Upper lobe of left lung (tissue), 6 donors: ENCODE data around the gene PKIG. TPM values are rescaled to one million over a fixed set of nuclear protein-coding genes. Genes with fewer than 3 reads are reported as not detected.

Experiments
- ATAC-seq, 2 donors: fragments of 200-7000 bp; cut with Tn5 transposase; one replicate each; pipeline ENCODE4 v1.9.1; 2022; ENCODE audit warnings: mild to moderate bottlenecking in 2 of 2, moderate library complexity in 2 of 2; ENCODE audit not compliant: low FRiP score in 2 of 2
- DNase-seq, 2 donors: peaks; one replicate each; pipeline ENCODE4 v3.0.0-alpha.2; 2019 to 2020
- H3K27ac ChIP-seq, 4 donors: fragments of 200-600 bp; sonication (generic); one replicate each; pipeline ENCODE4 v1.5.1; 2016 to 2019
- H3K27me3 ChIP-seq, 4 donors: fragments of 200-600 bp; sonication (generic); one replicate each; pipeline ENCODE4 v1.5.1; 2017 to 2019
- H3K36me3 ChIP-seq, 4 donors: fragments of 200-600 bp; sonication (generic); one replicate each; pipeline ENCODE4 v1.5.1; 2016 to 2019
- H3K4me1 ChIP-seq, 4 donors: fragments of 200-600 bp; sonication (generic); one replicate each; pipeline ENCODE4 v1.5.1; 2018 to 2019
- H3K4me3 ChIP-seq, 4 donors: fragments of 200-600 bp; sonication (generic); one replicate each; pipeline ENCODE4 v1.5.1; 2017 to 2019; ENCODE audit warnings: mild to moderate bottlenecking in 2 of 4, moderate library complexity in 1 of 4
- H3K9me3 ChIP-seq, 4 donors: fragments of 200-600 bp; sonication (generic); one replicate each; pipeline ENCODE4 v1.5.1; 2018 to 2019
- CTCF ChIP-seq, 6 experiments: fragments of 450-650 bp in 4 of 6; fragments of 200-600 bp in 2 of 6; sonication (generic) in 2 of 6; IDR thresholded peaks; one replicate each; pipeline ENCODE4 v1.5.1; 2016 to 2019; ENCODE audit warnings: antibody characterized with exemption in 6 of 6
- EP300 ChIP-seq, 4 donors: sonication (generic); formaldehyde crosslinking; IDR thresholded peaks; one replicate each; pipeline ENCODE4 v1.5.1; 2017; ENCODE audit warnings: antibody characterized with exemption in 4 of 4, control low read depth in 2 of 4
- POLR2A ChIP-seq, 4 donors: fragments of 450-650 bp; IDR thresholded peaks; one replicate each; pipeline ENCODE4 v1.5.1; 2016 to 2017; ENCODE audit warnings: antibody characterized with exemption in 4 of 4, mild to moderate bottlenecking in 2 of 4
- POLR2AphosphoS5 ChIP-seq, 2 donors: sonication (generic); formaldehyde crosslinking; IDR thresholded peaks; one replicate each; pipeline ENCODE4 v1.5.1; 2017; ENCODE audit warnings: antibody characterized with exemption in 2 of 2
- WGBS, 2 donors: methylation state at CpG; one replicate each; pipeline ENCODE4 v1.1.5; 2017 to 2018; 5-methylcytosine and 5-hydroxymethylcytosine counted together
- total RNA-seq, 6 donors: library from RNA; depleted of rRNA in 4 of 6; stranded (reverse); fragments of >200 nt in 4 of 6; gene quantifications; one replicate each; pipeline versions ENCODE4 v1.1.0 to v1.2.1, GENCODE V29; 2016 to 2021
- donor health status: DM: no; HTN: no; CAD: no; lungs with moderate emphysema.
- donor health status: DM: no; HTN: yes; CAD: no; lungs with severe emphysema.

PKIG gene
- total RNA-seq, 6 donors from 2014 or later, result 46.1 to 91.5 (median 67.8) TPM

GRCh38 chr20:44589537-44589936, 7.2 kb downstream of the PKIG start:
- no peak overlapping the region for H3K4me3 ChIP-seq
- TF ChIP-seq POLR2AphosphoS5 (IDR thresholded peaks at IDR 0.05), result no peak
- no peak for TF ChIP-seq CTCF (IDR thresholded peaks at IDR 0.05)
- peaks cover 23 to 29% (median 26%) of the 10 kb centered on the region in 4 donors for H3K4me1 ChIP-seq

DNA sequence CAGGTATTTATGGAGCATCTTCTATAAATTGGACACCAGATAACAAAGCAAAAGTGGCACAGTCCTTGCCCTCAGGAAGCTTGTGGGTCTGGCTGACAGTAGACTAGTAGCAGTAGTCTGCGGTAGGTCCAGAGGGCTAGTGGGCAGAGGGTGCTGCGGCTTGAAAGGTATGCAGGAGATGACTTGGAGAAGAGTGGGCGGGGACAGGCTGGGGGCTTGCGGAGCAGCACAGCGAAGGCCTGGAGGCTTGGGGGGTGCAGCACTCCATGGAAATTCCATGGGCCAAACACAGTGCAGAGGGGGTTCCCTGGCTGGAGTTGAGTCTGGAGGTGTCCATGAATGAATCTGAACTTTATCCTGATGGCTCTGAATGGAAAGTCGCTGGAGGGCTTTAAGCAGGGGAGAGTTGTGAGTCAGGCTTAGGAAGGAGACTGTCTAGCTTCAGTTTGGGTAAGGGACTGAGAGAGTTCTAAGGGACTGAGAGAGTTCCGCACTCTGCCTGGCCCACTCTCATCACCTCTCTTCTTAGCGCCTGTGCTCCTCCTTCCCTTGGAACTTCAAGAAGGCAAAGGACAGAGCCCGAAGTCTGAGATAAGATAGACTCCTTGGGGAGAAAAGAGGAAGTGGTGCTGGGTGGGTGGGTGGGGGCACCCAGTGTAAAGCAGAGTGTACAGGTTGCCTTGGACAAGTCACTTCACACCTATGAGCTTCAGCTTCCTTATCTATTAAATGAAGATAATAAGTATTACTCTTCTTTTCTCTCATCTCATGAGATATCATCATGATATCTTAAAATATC, 8.8 kb downstream of the PKIG start:
- no peaks in the 10 kb centered on the region for H3K9me3 ChIP-seq
- ATAC-seq (no peak), DNase-seq (no peak)
- peaks cover 25 to 35% (median 28%) of the 10 kb centered on the region in 4 donors for H3K4me1 ChIP-seq
- H3K27me3 ChIP-seq, result no peaks in the 10 kb centered on the region
- no peak overlapping the region for H3K4me3 ChIP-seq
- peaks cover 0 to 24% (median 9%) of the 10 kb centered on the region in 4 donors for H3K36me3 ChIP-seq
- H3K27ac ChIP-seq, result peak overlapping the region in 1 of 4 donors; percentile 8
- no peak for TF ChIP-seq EP300 (IDR thresholded peaks at IDR 0.05)
- 87 to 93% methylated on average over 9 of the region's 9 CpGs for WGBS, 2 donors

More at GRCh38 chr20:44589537-44589936, 7.2 kb downstream of the PKIG start:
- 82 to 86% methylated on average over 4 of the region's 4 CpGs for WGBS, 2 donors
- H3K27ac ChIP-seq, result no peak overlapping the region
- H3K9me3 ChIP-seq, result no peaks in the 10 kb centered on the region
- DNase-seq (no peak), ATAC-seq (no peak)
- no peaks in the 10 kb centered on the region for H3K27me3 ChIP-seq
- H3K36me3 ChIP-seq, result peaks cover 0 to 24% (median 9%) of the 10 kb centered on the region in 4 donors

DNA sequence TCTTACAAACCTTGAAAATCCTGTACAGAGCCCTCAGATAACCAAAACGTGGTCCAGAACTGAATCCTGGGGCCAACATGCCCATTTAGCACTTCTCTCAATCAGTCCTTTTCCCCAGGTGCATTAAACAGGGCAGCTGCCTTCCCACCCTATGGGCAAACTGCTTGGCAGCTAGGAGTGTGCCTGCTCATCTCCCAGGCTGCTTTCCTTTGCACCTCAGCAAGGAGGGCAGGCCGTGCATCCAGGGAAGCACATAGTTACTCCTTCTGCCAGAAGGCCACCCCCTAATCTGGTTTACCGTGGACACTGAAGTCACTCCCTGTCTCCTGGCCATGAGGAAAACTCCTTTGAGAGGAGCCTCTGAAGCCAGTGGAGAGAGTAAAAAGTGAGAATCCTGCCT, 10.0 kb downstream of the PKIG start:
- H3K27ac ChIP-seq, result peak overlapping the region in 3 of 4 donors; percentile 8 to 41 (median 21)
- WGBS, 2 donors, result 72 to 85% methylated on average over 3 of the region's 3 CpGs
- ATAC-seq, result no peak
- DNase-seq, result no peak
- H3K27me3 ChIP-seq, result no peaks in the 10 kb centered on the region
- peaks cover 28 to 41% (median 32%) of the 10 kb centered on the region in 4 donors for H3K4me1 ChIP-seq
- H3K9me3 ChIP-seq, result no peaks in the 10 kb centered on the region
- no peak for TF ChIP-seq EP300 (IDR thresholded peaks at IDR 0.05)
- no peak for TF ChIP-seq CTCF (IDR thresholded peaks at IDR 0.05)
- TF ChIP-seq POLR2AphosphoS5 (IDR thresholded peaks at IDR 0.05), result no peak
- TF ChIP-seq POLR2A (IDR thresholded peaks at IDR 0.05), result no peak
- H3K36me3 ChIP-seq, result peaks cover 0 to 29% (median 9%) of the 10 kb centered on the region in 4 donors
- no peak overlapping the region for H3K4me3 ChIP-seq

DNA sequence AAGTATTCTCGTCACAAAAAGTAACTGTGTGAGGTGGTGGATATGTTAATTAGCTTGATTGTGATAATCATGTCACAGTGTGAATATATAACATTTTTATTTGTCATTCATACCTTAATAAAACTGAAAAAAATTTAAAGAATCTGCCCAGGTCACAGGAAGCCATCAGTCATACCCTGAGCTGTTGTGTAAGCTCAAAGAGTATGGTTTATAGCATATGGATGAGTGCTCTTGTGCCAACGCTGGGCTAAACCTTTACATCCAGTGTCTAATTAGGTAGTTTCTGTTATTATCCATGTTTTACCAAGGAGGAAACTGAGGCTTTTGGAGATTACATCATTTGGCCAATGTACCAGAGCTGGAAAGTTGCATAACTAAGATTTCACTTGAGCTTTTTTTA, 11.4 kb downstream of the PKIG start:
- no peaks in the 10 kb centered on the region for H3K27me3 ChIP-seq
- no peak overlapping the region for H3K4me3 ChIP-seq
- H3K36me3 ChIP-seq, result peaks cover 0 to 29% (median 9%) of the 10 kb centered on the region in 4 donors
- peaks cover 40 to 49% (median 42%) of the 10 kb centered on the region in 4 donors for H3K4me1 ChIP-seq
- ATAC-seq (no peak), DNase-seq (no peak)
- peak overlapping the region in 2 of 4 donors; percentile 67 to 85 for H3K27ac ChIP-seq
- TF ChIP-seq EP300 (IDR thresholded peaks at IDR 0.05) (no peak), POLR2A (IDR thresholded peaks at IDR 0.05) (no peak), POLR2AphosphoS5 (IDR thresholded peaks at IDR 0.05) (no peak), CTCF (IDR thresholded peaks at IDR 0.05) (no peak)
- no peaks in the 10 kb centered on the region for H3K9me3 ChIP-seq
- 55 to 59% methylated on average over 2 of the region's 2 CpGs for WGBS, 2 donors

GRCh38 chr20:44594730-44595129, 12.4 kb downstream of the PKIG start:
- Histone ChIP-seq H3K4me3 (no peak overlapping the region), H3K27me3 (no peaks in the 10 kb centered on the region), H3K27ac (peak overlapping the region; percentile 8 to 85 (median 51)), H3K4me1 (peaks cover 50 to 58% (median 52%) of the 10 kb centered on the region in 4 donors), H3K36me3 (peaks cover 0 to 28% (median 9%) of the 10 kb centered on the region in 4 donors), H3K9me3 (no peaks in the 10 kb centered on the region)
- DNase-seq (peak in 1 of 2 donors; percentile 26), ATAC-seq (no peak)
- WGBS, 2 donors, result 20 to 53% methylated on average over 1 of the region's 1 CpG
- no peak for TF ChIP-seq EP300 (IDR thresholded peaks at IDR 0.05)
